ENCODE results near the gene PRDM16.

DNA sequence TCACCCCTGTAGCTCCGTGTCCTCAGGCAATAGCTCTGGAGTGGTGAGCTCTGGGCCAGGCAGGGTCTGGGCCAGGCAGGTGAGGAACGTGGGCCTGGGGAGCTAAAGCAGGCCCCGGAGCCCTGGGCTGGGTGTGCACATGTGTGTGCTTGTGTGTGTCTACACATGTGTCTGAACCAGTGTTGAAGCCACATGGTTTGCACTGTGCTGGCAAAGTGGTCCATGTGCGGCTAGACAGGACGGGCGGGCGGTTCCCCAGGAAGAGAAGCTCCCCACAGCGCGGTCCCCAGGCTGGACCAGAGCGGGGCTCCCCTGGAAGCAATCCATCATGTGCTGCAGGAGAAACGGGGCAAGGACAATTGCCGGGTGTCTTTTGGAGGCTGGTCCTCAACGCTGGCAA lies 84.2 kb downstream of the PRDM16 start:
- no peak for TF ChIP-seq CTCF (IDR thresholded peaks at IDR 0.05)
- TF ChIP-seq, protein P1, sequence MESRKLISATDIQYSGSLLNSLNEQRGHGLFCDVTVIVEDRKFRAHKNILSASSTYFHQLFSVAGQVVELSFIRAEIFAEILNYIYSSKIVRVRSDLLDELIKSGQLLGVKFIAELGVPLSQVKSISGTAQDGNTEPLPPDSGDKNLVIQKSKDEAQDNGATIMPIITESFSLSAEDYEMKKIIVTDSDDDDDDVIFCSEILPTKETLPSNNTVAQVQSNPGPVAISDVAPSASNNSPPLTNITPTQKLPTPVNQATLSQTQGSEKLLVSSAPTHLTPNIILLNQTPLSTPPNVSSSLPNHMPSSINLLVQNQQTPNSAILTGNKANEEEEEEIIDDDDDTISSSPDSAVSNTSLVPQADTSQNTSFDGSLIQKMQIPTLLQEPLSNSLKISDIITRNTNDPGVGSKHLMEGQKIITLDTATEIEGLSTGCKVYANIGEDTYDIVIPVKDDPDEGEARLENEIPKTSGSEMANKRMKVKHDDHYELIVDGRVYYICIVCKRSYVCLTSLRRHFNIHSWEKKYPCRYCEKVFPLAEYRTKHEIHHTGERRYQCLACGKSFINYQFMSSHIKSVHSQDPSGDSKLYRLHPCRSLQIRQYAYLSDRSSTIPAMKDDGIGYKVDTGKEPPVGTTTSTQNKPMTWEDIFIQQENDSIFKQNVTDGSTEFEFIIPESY (IDR thresholded peaks at IDR 0.05; ENCODE audit: borderline replicate concordance, low read depth) = no peak
- no peak for TF ChIP-seq EP300 (IDR thresholded peaks at IDR 0.05; ENCODE audit: borderline replicate concordance in 1 of 2, low read depth in 1 of 2, low read length in 1 of 2)
- no peak for TF ChIP-seq USF2 (IDR thresholded peaks at IDR 0.05; ENCODE audit: borderline replicate concordance, low read depth, low read length)
- no peak for TF ChIP-seq TCF12 (IDR thresholded peaks at IDR 0.05)
- TF ChIP-seq POLR2AphosphoS5 (IDR thresholded peaks at IDR 0.05; ENCODE audit: low read depth, low read length) = no peak
- no peak for TF ChIP-seq RCOR1 (IDR thresholded peaks at IDR 0.05; ENCODE audit: low read length)
- TF ChIP-seq ELF1 (IDR thresholded peaks at IDR 0.05) = no peak
- no peak for TF ChIP-seq NFIC (IDR thresholded peaks at IDR 0.05; ENCODE audit: borderline replicate concordance)
- no peak for TF ChIP-seq EZH2phosphoT487 (IDR thresholded peaks at IDR 0.05; ENCODE audit: borderline replicate concordance, low read depth)
- TF ChIP-seq JUND (IDR thresholded peaks at IDR 0.05) = no peak
- TF ChIP-seq IRF3 (IDR thresholded peaks at IDR 0.05; ENCODE audit: low read depth, low read length) = no peak
- no peak for TF ChIP-seq TAF1 (IDR thresholded peaks at IDR 0.05; ENCODE audit: borderline replicate concordance, low read depth, low read length)

All from SK-N-SH (cell line).